SU-DHL-6 (cell line): ENCODE data around the gene CORO6.

Experiments used
- H2AFZ ChIP-seq: fragments of 200-600 bp; sonication (generic); 2 replicates; pipeline ENCODE4 v1.6.1; 2014; ENCODE audit warnings: low read depth, mild to moderate bottlenecking, moderate library complexity, mixed read lengths, antibody characterized with exemption, low read length; ENCODE audit not compliant: severe bottlenecking
- H3F3A ChIP-seq: fragments of 200-600 bp; shearing (Covaris generic); 2 replicates; pipeline ENCODE4 v1.6.0; 2016; ENCODE audit warnings: antibody characterized with exemption, mild to moderate bottlenecking; ENCODE audit not compliant: insufficient read depth
- H3K27ac ChIP-seq: fragments of 200-600 bp; sonication (generic); 2 replicates; pipeline ENCODE4 v1.5.1; 2016; ENCODE audit warnings: low read depth, mild to moderate bottlenecking, low read length, moderate library complexity, mixed read lengths
- H3K27me3 ChIP-seq: fragments of 200-600 bp; sonication (generic), shearing (Covaris generic); 2 replicates; pipeline ENCODE4 v1.6.0; 2014; ENCODE audit warnings: mild to moderate bottlenecking, low read length
- H3K36me3 ChIP-seq: fragments of 200-600 bp; sonication (generic); 2 replicates; pipeline ENCODE4 v1.6.1; 2014; ENCODE audit warnings: mild to moderate bottlenecking, low read length, mixed read lengths
- H3K4me2 ChIP-seq: fragments of 300-600, 200-600 bp; shearing (Covaris generic), sonication (generic); 2 replicates; pipeline ENCODE4 v1.6.0; 2014; ENCODE audit warnings: low read length, low read depth, mild to moderate bottlenecking; ENCODE audit not compliant: poor library complexity, severe bottlenecking
- H3K4me3 ChIP-seq: fragments of 200-600 bp; sonication (generic); 2 replicates; pipeline ENCODE4 v1.5.1; 2014; ENCODE audit warnings: antibody characterized with exemption, low read length, mild to moderate bottlenecking, mixed read lengths; ENCODE audit not compliant: insufficient read depth, poor library complexity, severe bottlenecking
- H3K79me2 ChIP-seq: fragments of 200-600 bp; sonication (generic); 2 replicates; pipeline ENCODE4 v1.6.1; 2014; ENCODE audit warnings: mild to moderate bottlenecking, low read length, moderate library complexity; ENCODE audit not compliant: insufficient read depth
- H3K9ac ChIP-seq: fragments of 200-600 bp; sonication (generic); 2 replicates; pipeline ENCODE4 v1.7.0; 2014; ENCODE audit warnings: mild to moderate bottlenecking, low read length
- H3K9me2 ChIP-seq: fragments of 200-600 bp; sonication (generic); replicated peaks from 2 replicates; pipeline ENCODE4 v1.6.1; 2014; ENCODE audit warnings: low read length; ENCODE audit not compliant: insufficient read depth
- H3K9me3 ChIP-seq: fragments of 200-600 bp; sonication (generic); 2 replicates; pipeline ENCODE4 v1.6.1; 2014; ENCODE audit warnings: low read length, mixed read lengths; ENCODE audit not compliant: insufficient read depth
- H4K20me1 ChIP-seq: fragments of 200-600 bp; sonication (generic); 2 replicates; pipeline ENCODE4 v1.6.1; 2014; ENCODE audit warnings: low read depth, mild to moderate bottlenecking, antibody characterized with exemption, low read length, moderate library complexity, mixed read lengths
- EZH2phosphoT487 ChIP-seq: fragments of 200-600 bp; sonication (generic), shearing (Covaris generic); conservative IDR thresholded peaks from 2 replicates; pipeline ENCODE4 v1.6.1; 2018; ENCODE audit warnings: mild to moderate bottlenecking, antibody characterized with exemption, low read length, moderate library complexity, mixed read lengths
- TF ChIP-seq, protein P1 (sequence below): fragments of 200-600 bp; sonication (generic); IDR thresholded peaks from one replicate; pipeline ENCODE4 v1.5.1; 2017; ENCODE audit warnings: antibody characterized with exemption, mild to moderate bottlenecking, low read length, moderate library complexity; ENCODE audit not compliant: insufficient read depth, poor library complexity, severe bottlenecking

CORO6 gene

DNA sequence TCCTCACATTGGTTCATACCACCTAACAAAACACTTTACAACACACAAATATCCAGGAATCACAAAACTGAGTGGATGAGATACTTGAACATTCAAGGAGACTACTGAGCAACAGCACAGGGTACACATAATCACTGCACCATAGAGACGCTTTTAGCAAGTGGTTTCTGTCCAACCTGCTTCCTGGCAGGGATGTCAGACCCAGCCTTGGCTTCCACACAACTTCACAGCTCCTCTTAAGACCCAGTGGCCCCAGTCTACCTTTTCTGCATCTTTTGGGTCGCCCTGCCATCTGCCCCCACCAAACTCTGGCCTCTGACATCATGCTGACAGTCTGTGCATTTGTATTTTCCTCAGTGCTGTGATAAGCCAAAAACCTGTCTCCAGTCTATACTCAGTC is 5.9 kb upstream of the CORO6 start:
- H3K4me2 ChIP-seq: no peak overlapping the region
- no peak overlapping the region for H3K4me3 ChIP-seq
- no peak overlapping the region for H3K9ac ChIP-seq
- H3K9me3 ChIP-seq: no peaks in the 10 kb centered on the region
- peaks cover 7% of the 10 kb centered on the region; the same call in 1 of the 2 replicates for H3F3A ChIP-seq
- no peaks in the 10 kb centered on the region for H3K27me3 ChIP-seq
- no peaks in the 10 kb centered on the region for H3K9me2 ChIP-seq
- no peak overlapping the region for H2AFZ ChIP-seq
- 0 out of 2 replicates have a peak, but pooled peaks cover 3% of the 10 kb centered on the region for H3K36me3 ChIP-seq
- no peaks in the 10 kb centered on the region for H3K79me2 ChIP-seq
- no peak overlapping the region for H3K27ac ChIP-seq
- TF ChIP-seq EZH2phosphoT487: no peak
- TF ChIP-seq, protein P1, sequence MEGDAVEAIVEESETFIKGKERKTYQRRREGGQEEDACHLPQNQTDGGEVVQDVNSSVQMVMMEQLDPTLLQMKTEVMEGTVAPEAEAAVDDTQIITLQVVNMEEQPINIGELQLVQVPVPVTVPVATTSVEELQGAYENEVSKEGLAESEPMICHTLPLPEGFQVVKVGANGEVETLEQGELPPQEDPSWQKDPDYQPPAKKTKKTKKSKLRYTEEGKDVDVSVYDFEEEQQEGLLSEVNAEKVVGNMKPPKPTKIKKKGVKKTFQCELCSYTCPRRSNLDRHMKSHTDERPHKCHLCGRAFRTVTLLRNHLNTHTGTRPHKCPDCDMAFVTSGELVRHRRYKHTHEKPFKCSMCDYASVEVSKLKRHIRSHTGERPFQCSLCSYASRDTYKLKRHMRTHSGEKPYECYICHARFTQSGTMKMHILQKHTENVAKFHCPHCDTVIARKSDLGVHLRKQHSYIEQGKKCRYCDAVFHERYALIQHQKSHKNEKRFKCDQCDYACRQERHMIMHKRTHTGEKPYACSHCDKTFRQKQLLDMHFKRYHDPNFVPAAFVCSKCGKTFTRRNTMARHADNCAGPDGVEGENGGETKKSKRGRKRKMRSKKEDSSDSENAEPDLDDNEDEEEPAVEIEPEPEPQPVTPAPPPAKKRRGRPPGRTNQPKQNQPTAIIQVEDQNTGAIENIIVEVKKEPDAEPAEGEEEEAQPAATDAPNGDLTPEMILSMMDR: no peak
- no peaks in the 10 kb centered on the region for H4K20me1 ChIP-seq

DNA sequence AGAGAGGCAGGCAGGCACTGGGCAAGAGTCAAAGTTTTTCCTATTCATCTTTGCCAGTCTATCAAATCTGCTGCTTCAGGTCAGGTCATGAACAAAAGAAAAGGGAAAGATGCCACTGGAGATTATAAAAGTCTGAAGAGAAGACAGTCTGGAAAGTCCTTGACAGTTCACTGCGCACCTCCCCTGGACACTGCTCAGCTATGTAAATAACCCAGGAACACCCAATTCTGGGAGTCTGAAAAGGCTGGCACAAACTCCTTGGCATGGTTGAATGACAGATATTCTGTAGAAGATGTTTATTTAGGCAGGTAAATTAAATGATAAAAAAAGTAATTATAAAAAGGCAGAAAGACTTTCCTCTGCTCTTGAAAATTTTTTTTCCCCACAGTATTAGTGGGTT is 5.2 kb upstream of the CORO6 start:
- H3K9me3 ChIP-seq: no peaks in the 10 kb centered on the region
- no peak overlapping the region for H3K4me2 ChIP-seq
- H3K36me3 ChIP-seq: 0 out of 2 replicates have a peak, but pooled peaks cover 3% of the 10 kb centered on the region
- no peaks in the 10 kb centered on the region for H3K9me2 ChIP-seq
- H3K79me2 ChIP-seq: no peaks in the 10 kb centered on the region
- H4K20me1 ChIP-seq: no peaks in the 10 kb centered on the region
- H2AFZ ChIP-seq: no peak overlapping the region
- H3K4me3 ChIP-seq: no peak overlapping the region
- no peak for TF ChIP-seq EZH2phosphoT487
- TF ChIP-seq, protein P1: no peak
- H3K27ac ChIP-seq: no peak overlapping the region
- no peak overlapping the region for H3K9ac ChIP-seq
- no peaks in the 10 kb centered on the region for H3K27me3 ChIP-seq
- peaks cover 12% of the 10 kb centered on the region; the same call in 1 of the 2 replicates for H3F3A ChIP-seq

DNA sequence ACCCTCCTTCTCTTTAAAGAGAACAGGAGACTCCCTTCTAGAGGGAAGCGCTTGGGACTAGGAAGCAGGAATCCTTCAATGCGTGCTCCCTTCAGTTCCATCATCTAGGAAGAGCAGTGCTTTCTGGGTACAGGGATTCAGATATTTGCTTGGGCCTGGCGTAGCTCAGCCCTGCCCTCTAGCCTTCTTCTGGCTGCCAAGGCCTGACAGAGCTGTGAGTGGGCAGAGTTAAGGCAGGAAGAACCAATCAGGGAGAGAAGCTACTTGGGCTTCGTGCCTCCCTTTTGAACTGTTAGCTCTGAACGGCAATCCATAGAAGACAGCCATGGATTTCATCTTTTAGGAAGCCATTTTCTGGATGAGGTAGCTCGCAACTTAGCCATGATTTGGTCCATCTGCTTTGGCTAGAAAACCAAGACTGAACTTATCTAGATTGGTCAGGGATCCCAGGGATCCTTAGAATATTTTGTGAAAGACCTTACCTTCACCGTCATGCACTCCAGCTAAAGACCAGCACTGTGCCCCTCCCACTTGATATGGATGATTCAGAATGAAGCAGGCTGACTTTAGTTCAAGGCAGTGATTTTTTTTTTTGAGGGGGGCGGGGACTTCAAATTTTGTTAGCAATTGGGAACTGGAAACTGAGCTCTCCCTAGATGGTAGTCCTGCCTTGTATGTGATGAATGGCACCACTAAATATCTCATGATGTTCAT is 2.5 kb upstream of the CORO6 start:
- Histone ChIP-seq H3K9ac (no peak overlapping the region), H3K9me2 (no peaks in the 10 kb centered on the region), H3K9me3 (no peaks in the 10 kb centered on the region), H2AFZ (no peak overlapping the region), H3K27ac (no peak overlapping the region), H3K4me3 (no peak overlapping the region), H4K20me1 (no peaks in the 10 kb centered on the region), H3K27me3 (no peaks in the 10 kb centered on the region), H3F3A (peaks cover 12% of the 10 kb centered on the region; the same call in 1 of the 2 replicates), H3K4me2 (no peak overlapping the region), H3K36me3 (no peaks in the 10 kb centered on the region), H3K79me2 (no peaks in the 10 kb centered on the region)
- no peak for TF ChIP-seq EZH2phosphoT487
- TF ChIP-seq, protein P1: no peak
